ENCODE results near the gene BEND7. TPM values are rescaled to one million over a fixed set of nuclear protein-coding genes. Genes with fewer than 3 reads are reported as not detected.

BEND7 gene
- total RNA-seq (2021) (12.8 to 15.8 TPM (median 13.4 TPM) in 3 replicates), Bru-seq, nascent RNA (percentile 52 among the genes with signal in this experiment)
- long read RNA-seq, experiment 1, partial matches to known transcripts, result 7 of 36 reads
- long read RNA-seq, experiment 1, other reads (novel, unspliced or antisense), result 29 of 36 reads
- long read RNA-seq, experiment 2, partial matches to known transcripts, result 1 of 8 reads
- long read RNA-seq, experiment 2, other reads (novel, unspliced or antisense), result 7 of 8 reads
- long read RNA-seq, experiment 3, partial matches to known transcripts, result 0 of 1 reads
- long read RNA-seq, experiment 3, other reads (novel, unspliced or antisense), result 1 of 1 reads

- no peak within 1 kb of the TSS; the same call in 1 of the 2 replicates for H3K27ac Mint-ChIP-seq
- H3K4me3 Mint-ChIP-seq, result peak within 1 kb of the TSS; percentile 75
- no peaks in the 10 kb centered on the region for H3K36me3 Mint-ChIP-seq
- CTCF ChIA-PET, result interaction anchor here (1.0 to 2.1 kb wide), 3 partner anchors 12 to 157 kb away, joined by 3 to 9 read pairs (median 9); no protein-coding TSS in a partner anchor
- peak; percentile 63 for ATAC-seq
- peak; percentile 32 for DNase-seq (ENCODE audit: low spot score)
- H3K27me3 Mint-ChIP-seq (ENCODE audit: low read depth), result peaks cover 39% of the 10 kb centered on the region
- no peaks in the 10 kb centered on the region for H3K9me3 Mint-ChIP-seq
- TF ChIP-seq MAX (CRISPR knock-in tag; IDR thresholded peaks at IDR 0.05) (no peak), EMX1 (CRISPR knock-in tag; IDR thresholded peaks at IDR 0.05) (no peak), ATF3 (CRISPR knock-in tag; conservative IDR thresholded peaks at IDR 0.05) (no peak), ELF4 (CRISPR knock-in tag; IDR thresholded peaks at IDR 0.05; ENCODE audit: low read depth) (no peak), ZNF281 (CRISPR knock-in tag; IDR thresholded peaks at IDR 0.05) (no peak), TEAD1 (CRISPR knock-in tag; IDR thresholded peaks at IDR 0.05) (no peak), SP1 (CRISPR knock-in tag; conservative IDR thresholded peaks at IDR 0.05) (no peak), GTF2I (CRISPR knock-in tag; conservative IDR thresholded peaks at IDR 0.05) (no peak), GRHL2 (CRISPR knock-in tag; IDR thresholded peaks at IDR 0.05; ENCODE audit: insufficient replicate concordance, severe bottlenecking) (no peak), ZNF317 (CRISPR knock-in tag; IDR thresholded peaks at IDR 0.05; ENCODE audit: borderline replicate concordance, low read depth) (no peak), KAT7 (CRISPR knock-in tag; IDR thresholded peaks at IDR 0.05; ENCODE audit: borderline replicate concordance) (no peak), SMAD4 (CRISPR knock-in tag; IDR thresholded peaks at IDR 0.05) (no peak), MLX (CRISPR knock-in tag; IDR thresholded peaks at IDR 0.05) (no peak), AFF4 (CRISPR knock-in tag; IDR thresholded peaks at IDR 0.05; ENCODE audit: borderline replicate concordance) (no peak), CDX4 (CRISPR knock-in tag; IDR thresholded peaks at IDR 0.05; ENCODE audit: borderline replicate concordance) (no peak), FOXP4 (CRISPR knock-in tag; IDR thresholded peaks at IDR 0.05) (no peak), NFYB (CRISPR knock-in tag; conservative IDR thresholded peaks at IDR 0.05; ENCODE audit: low read depth) (no peak)
- peaks cover 36% of the 10 kb centered on the region for H3K4me1 Mint-ChIP-seq
- POLR2A ChIA-PET, result no interaction called here
These were observed at the start of gene BEND7 for GRCh38 chr10:13528875-13529713. Gene BEND7 (minus strand): TSS chr10:13529014. CDS start chr10:13528533, 481 bp downstream.

Measured in WTC11 (cell line).